Testis (tissue), 3 donors: ENCODE results near the gene CEP63. TPM values are rescaled to one million over a fixed set of nuclear protein-coding genes. Genes with fewer than 3 reads are reported as not detected.
"Not testable (repeated sequence)": the region's sequence is repeated elsewhere in the genome, so short reads cannot be mapped to it uniquely, and the experiment has no call there.

Experiments
- DNase-seq: peaks from one replicate; pipeline ENCODE4 v3.0.0-alpha.2; 2019
- H3K27ac ChIP-seq, 2 donors: fragments of 200-600 bp; sonication (generic); one replicate each; pipeline ENCODE4 v1.5.1; 2019
- H3K27me3 ChIP-seq: fragments of 200-600 bp; sonication (generic); one replicate; pipeline ENCODE4 v1.5.1; 2019
- H3K36me3 ChIP-seq: fragments of 200-600 bp; sonication (generic); one replicate; pipeline ENCODE4 v1.5.1; 2017; ENCODE audit warnings: low read depth; ENCODE audit errors: missing control alignments
- H3K4me1 ChIP-seq: fragments of 200-600 bp; sonication (generic); one replicate; pipeline ENCODE4 v1.5.1; 2019
- H3K4me3 ChIP-seq, 2 donors: fragments of 200-600 bp; sonication (generic); one replicate each; pipeline ENCODE4 v1.5.1; 2017 to 2019
- H3K9me3 ChIP-seq: fragments of 200-600 bp; sonication (generic); one replicate; pipeline ENCODE4 v1.5.1; 2017
- CTCF ChIP-seq, 3 experiments: fragments of 450-650 bp in 2 of 3; fragments of 200-600 bp in 1 of 3; sonication (generic) in 1 of 3; IDR thresholded peaks; one replicate each; pipeline ENCODE4 v1.5.1; 2016 to 2019; ENCODE audit warnings: antibody characterized with exemption in 3 of 3, mild to moderate bottlenecking in 2 of 3, moderate library complexity in 1 of 3
- POLR2A ChIP-seq: fragments of 450-650 bp; IDR thresholded peaks from one replicate; pipeline ENCODE4 v1.6.1; 2017; ENCODE audit warnings: antibody characterized with exemption, mild to moderate bottlenecking, moderate library complexity
- WGBS, 2 donors: methylation state at CpG; one replicate each; pipeline ENCODE4 v1.1.5; 2018; 5-methylcytosine and 5-hydroxymethylcytosine counted together
- intact Hi-C: fragments of 100-400 bp; cut with DNase I; formaldehyde crosslinking; loops from one replicate; pipeline ENCODE4 v1.15.1; 2023; ENCODE audit warnings: low total_unique reads
- polyA plus RNA-seq: library from polyadenylated mRNA; stranded (reverse); fragments of 350-450 nt; fragmentation: Illumina TruSeq; extraction: RNeasy Lipid Tissue Mini Kit (QIAGEN cat#74804); gene quantifications from one replicate; pipeline ENCODE4 v1.2.3, GENCODE V29; 2014; ENCODE audit warnings: low read depth, low replicate concordance; ENCODE audit not compliant: insufficient read depth
- total RNA-seq, 2 donors: library from RNA; depleted of rRNA; stranded (reverse); fragments of >200 nt; gene quantifications; one replicate each; pipeline ENCODE4 v1.2.3, GENCODE V29; 2016

CEP63 gene
- total and polyA plus RNA-seq, 3 donors from 2014 or later: 42.3 to 74.5 (median 45.5) TPM

- TF ChIP-seq POLR2A (no peak), CTCF (IDR thresholded peaks at IDR 0.05) (no peak)
- Histone ChIP-seq H3K27ac (no peak overlapping the region), H3K4me1 (no peaks in the 10 kb centered on the region), H3K9me3 (no peaks in the 10 kb centered on the region), H3K36me3 (no peaks in the 10 kb centered on the region), H3K4me3 (no peak overlapping the region), H3K27me3 (no peaks in the 10 kb centered on the region)
- intact Hi-C loops: no loop called here
- DNase-seq: no peak
- 55 to 82% methylated on average over 4 of the region's 4 CpGs for WGBS, 2 donors
Measured at GRCh38 chr3:134567605-134568004, 81.7 kb downstream of the CEP63 start.

GRCh38 chr3:134568790-134569189, 82.9 kb downstream of the CEP63 start:
- TF ChIP-seq CTCF (IDR thresholded peaks at IDR 0.05): no peak
- no peak for TF ChIP-seq POLR2A
- intact Hi-C loops: no loop called here
- H3K9me3 ChIP-seq: no peaks in the 10 kb centered on the region
- H3K27me3 ChIP-seq: no peaks in the 10 kb centered on the region
- no peaks in the 10 kb centered on the region for H3K36me3 ChIP-seq
- no peak overlapping the region for H3K4me3 ChIP-seq
- no peaks in the 10 kb centered on the region for H3K4me1 ChIP-seq
- H3K27ac ChIP-seq: no peak overlapping the region
- no peak for DNase-seq
- 77 to 85% methylated on average over 6 of the region's 6 CpGs for WGBS, 2 donors

GRCh38 chr3:134569899-134570298, 84.0 kb downstream of the CEP63 start:
- 95 to 97% methylated on average over 2 of the region's 2 CpGs for WGBS, 2 donors
- DNase-seq, intact Hi-C loops, H3K27ac ChIP-seq, H3K9me3 ChIP-seq, H3K4me1 ChIP-seq, H3K4me3 ChIP-seq, H3K27me3 ChIP-seq, H3K36me3 ChIP-seq: not testable (repeated sequence)

GRCh38 chr3:134576426-134576825, 90.6 kb downstream of the CEP63 start:
- Histone ChIP-seq H3K36me3 (no peaks in the 10 kb centered on the region), H3K4me1 (no peaks in the 10 kb centered on the region), H3K4me3 (no peak overlapping the region), H3K9me3 (no peaks in the 10 kb centered on the region), H3K27me3 (no peaks in the 10 kb centered on the region), H3K27ac (no peak overlapping the region)
- no peak for TF ChIP-seq POLR2A
- no peak for TF ChIP-seq CTCF (IDR thresholded peaks at IDR 0.05)
- intact Hi-C loops: no loop called here
- no peak for DNase-seq
- WGBS, 2 donors: 73 to 77% methylated on average over 6 of the region's 6 CpGs

- Histone ChIP-seq H3K9me3 (no peaks in the 10 kb centered on the region), H3K4me1 (no peaks in the 10 kb centered on the region)
- whole genome bisulfite sequencing, 2 donors: 78 to 79% methylated on average over 3 of the region's 3 CpGs
Measured at GRCh38 chr3:134576831-134577230, 91.0 kb downstream of the CEP63 start.

More at GRCh38 chr3:134576831-134577230, 91.0 kb downstream of the CEP63 start:
- H3K4me3 ChIP-seq: no peak overlapping the region
- DNase-seq: no peak
- H3K36me3 ChIP-seq: no peaks in the 10 kb centered on the region
- H3K27me3 ChIP-seq: no peaks in the 10 kb centered on the region
- intact Hi-C loops: no loop called here
- H3K27ac ChIP-seq: no peak overlapping the region
- TF ChIP-seq POLR2A (no peak), CTCF (IDR thresholded peaks at IDR 0.05) (no peak)
